ENCODE data around the gene SELENOO. TPM values are rescaled to one million over a fixed set of nuclear protein-coding genes. Genes with fewer than 3 reads are reported as not detected.
A peak's percentile ranks its signal among the peaks of the same experiment; 100 is the strongest.
"Not testable (repeated sequence)": the region's sequence is repeated elsewhere in the genome, so short reads cannot be mapped to it uniquely, and the experiment has no call there.

The SELENOO gene
- total RNA-seq, 1 donor from 2014 or later = 6.1 TPM

- no peak for DNase-seq (ENCODE audit: low spot score in 2 of 2)
- no peak for FAIRE-seq
Observed at GRCh38 chr22:50197856-50198623, 2.8 kb upstream of the SELENOO start.

GRCh38 chr22:50198624-50199017 lies 2.2 kb upstream of the SELENOO start:
- DNase-seq (ENCODE audit: low spot score in 2 of 2) (no peak), FAIRE-seq (no peak)

GRCh38 chr22:50199251-50199721 lies 1.5 kb upstream of the SELENOO start:
- DNase-seq (ENCODE audit: low spot score in 2 of 2) (no peak), FAIRE-seq (no peak)

GRCh38 chr22:50199829-50200460 lies 866 bp upstream of the SELENOO start:
- DNase-seq (ENCODE audit: low spot score in 2 of 2) = no peak
- FAIRE-seq = no peak

GRCh38 chr22:50201191-50202129 lies 649 bp downstream of the SELENOO start:
- DNase-seq (ENCODE audit: low spot score in 2 of 2) (peak; percentile 65 to 77), FAIRE-seq (no peak)

- DNase-seq (ENCODE audit: low spot score in 2 of 2) (no peak), FAIRE-seq (no peak)
Observed at GRCh38 chr22:50202130-50202666, 1.4 kb downstream of the SELENOO start.

- DNase-seq (ENCODE audit: low spot score in 2 of 2) (no peak), FAIRE-seq (no peak)
Observed at GRCh38 chr22:50203288-50203687, 2.5 kb downstream of the SELENOO start.

- DNase-seq (ENCODE audit: low spot score in 2 of 2) = no peak
Observed at GRCh38 chr22:50204571-50204970, 3.8 kb downstream of the SELENOO start.

GRCh38 chr22:50204998-50205397 lies 4.2 kb downstream of the SELENOO start:
- FAIRE-seq; DNase-seq (ENCODE audit: low spot score in 2 of 2): not testable (repeated sequence)

More at GRCh38 chr22:50204571-50204970, 3.8 kb downstream of the SELENOO start:
- FAIRE-seq = no peak

GRCh38 chr22:50205781-50206569 lies 5.2 kb downstream of the SELENOO start:
- DNase-seq (ENCODE audit: low spot score in 2 of 2) (no peak), FAIRE-seq (no peak)

GRCh38 chr22:50206599-50206998 lies 5.8 kb downstream of the SELENOO start:
- DNase-seq (ENCODE audit: low spot score in 2 of 2) (no peak), FAIRE-seq (no peak)

GRCh38 chr22:50207383-50208140 lies 6.8 kb downstream of the SELENOO start:
- DNase-seq (ENCODE audit: low spot score in 2 of 2) (peak in 1 of 2 donors; percentile 22), FAIRE-seq (no peak)

GRCh38 chr22:50208430-50208938 lies 7.7 kb downstream of the SELENOO start:
- FAIRE-seq = no peak
- DNase-seq (ENCODE audit: low spot score in 2 of 2) = no peak

GRCh38 chr22:50208939-50209892 lies 8.4 kb downstream of the SELENOO start:
- DNase-seq (ENCODE audit: low spot score in 2 of 2) = no peak
- FAIRE-seq = no peak

GRCh38 chr22:50209893-50210292 lies 9.1 kb downstream of the SELENOO start:
- no peak for FAIRE-seq
- DNase-seq (ENCODE audit: low spot score in 2 of 2) = peak; percentile 75 to 85

GRCh38 chr22:50210378-50211139 lies 9.7 kb downstream of the SELENOO start:
- DNase-seq (ENCODE audit: low spot score in 2 of 2) = no peak
- FAIRE-seq = no peak

GRCh38 chr22:50211147-50211546 lies 10.3 kb downstream of the SELENOO start:
- no peak for FAIRE-seq

More at GRCh38 chr22:50211147-50211546, 10.3 kb downstream of the SELENOO start:
- DNase-seq (ENCODE audit: low spot score in 2 of 2) = no peak

All from frontal cortex (tissue), 4 donors.